T47D (cell line): Measurements from ENCODE around the gene NRP2.

Experiments used
- DNase-seq, 2 experiments: peaks; one replicate each; pipeline versions ENCODE4 v3.0.0 to v3.0.0-alpha.2; 2011 to 2012; ENCODE audit warnings: low read depth in 1 of 2, low spot score in 1 of 2
- JUND ChIP-seq: IDR thresholded peaks from 2 replicates; pipeline ENCODE4 v1.6.1; 2012; ENCODE audit warnings: low read depth
- in situ Hi-C: cut with HindIII; loops from 2 replicates; pipeline ENCODE4 v1.10.0; 2016; ENCODE audit warnings: low sequenced_read_pairs, low pct_unique_long_range_greater_than_20kb

NRP2 gene

DNA sequence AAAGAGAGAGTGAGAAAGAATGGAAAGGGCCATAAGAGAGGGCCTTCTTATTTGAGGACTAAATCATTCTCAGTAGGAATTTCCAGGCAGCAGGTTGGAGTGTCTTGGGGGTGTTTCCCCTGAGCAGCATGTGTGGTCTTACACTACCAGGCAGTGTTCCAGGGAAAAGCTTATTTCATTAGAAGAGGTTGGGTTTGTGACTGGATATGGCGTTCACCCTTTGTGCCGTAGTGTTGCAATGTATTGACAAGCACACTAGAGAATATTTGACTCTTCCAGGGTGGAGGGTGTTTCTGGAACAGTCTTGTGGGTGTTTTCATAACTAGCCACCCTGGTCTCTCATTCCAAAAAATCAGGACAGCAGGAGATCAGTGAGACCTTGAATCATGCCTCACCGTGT, 105.5 kb downstream of the NRP2 start:
- DNase-seq, result no peak
- in situ Hi-C loops, result no loop called here
- TF ChIP-seq JUND, result no peak

DNA sequence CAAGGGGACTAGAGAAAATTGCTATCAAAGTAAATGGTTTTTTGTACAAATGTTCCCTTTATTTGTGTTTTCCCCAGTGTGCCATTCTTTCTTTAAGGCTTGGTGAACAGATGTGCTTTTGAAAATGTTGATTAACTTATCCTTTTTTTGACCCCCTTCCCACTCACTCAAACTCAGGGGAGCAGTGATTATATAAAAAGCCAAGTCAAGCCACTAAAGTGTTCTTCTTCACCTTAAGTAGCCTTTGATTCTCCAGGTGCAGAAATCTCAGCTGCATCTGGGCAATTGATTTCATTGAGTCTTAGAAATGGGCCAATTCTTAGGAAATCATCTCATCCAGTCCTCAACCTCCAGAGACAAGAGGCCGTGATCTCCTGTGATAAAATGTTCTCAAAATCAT, 107.6 kb downstream of the NRP2 start:
- in situ Hi-C loops, result no loop called here
- no peak for DNase-seq
- TF ChIP-seq JUND, result no peak

DNA sequence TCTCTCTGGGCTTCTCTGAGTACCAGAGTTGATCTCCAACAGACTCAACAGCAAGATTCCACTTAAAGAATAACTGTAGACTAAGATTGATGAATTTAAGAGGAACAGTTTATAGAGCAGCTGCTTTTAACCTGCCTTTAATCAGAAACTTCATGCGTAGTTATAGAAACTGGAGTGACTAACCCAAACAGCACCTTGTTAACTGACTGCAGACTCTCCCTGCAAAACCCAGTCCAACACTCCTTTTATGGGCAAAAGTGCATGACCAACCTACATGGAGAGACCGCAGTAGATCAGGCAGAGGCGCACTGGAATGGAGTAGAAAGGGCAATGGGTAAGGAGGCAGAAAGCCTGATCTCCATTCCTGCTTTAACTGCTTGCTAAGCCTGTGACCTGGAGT, 110.6 kb downstream of the NRP2 start:
- no peak for TF ChIP-seq JUND

DNA sequence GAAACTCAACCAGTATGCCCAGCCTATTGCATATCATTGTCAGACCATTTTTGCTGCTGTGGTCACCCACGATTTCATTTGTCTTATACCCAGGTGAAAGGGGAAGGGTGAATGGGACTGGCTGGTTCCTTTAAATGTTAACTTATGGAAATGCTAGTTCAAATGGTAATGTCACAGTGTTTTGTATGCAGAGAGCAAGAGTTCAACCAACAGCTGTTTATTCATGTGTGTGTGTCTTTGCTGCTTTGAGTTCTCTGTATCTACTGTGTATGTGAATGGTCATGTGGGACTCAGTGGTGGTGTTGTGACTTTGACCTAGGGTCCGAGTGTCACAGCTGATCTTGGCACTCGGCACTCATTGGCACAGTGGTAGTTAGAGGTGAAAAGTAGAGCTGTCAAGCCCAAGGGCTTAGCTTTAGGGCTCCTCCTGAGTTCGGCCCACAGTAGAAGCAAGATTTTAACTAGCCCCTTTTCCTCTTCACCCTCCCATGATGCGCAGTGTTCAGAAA, 114.6 kb downstream of the NRP2 start:
- in situ Hi-C loops, result no loop called here
- no peak for DNase-seq
- TF ChIP-seq JUND, result no peak

More for the DNA sequence above, 110.6 kb downstream of the NRP2 start:
- no peak for DNase-seq
- in situ Hi-C loops, result no loop called here

DNA sequence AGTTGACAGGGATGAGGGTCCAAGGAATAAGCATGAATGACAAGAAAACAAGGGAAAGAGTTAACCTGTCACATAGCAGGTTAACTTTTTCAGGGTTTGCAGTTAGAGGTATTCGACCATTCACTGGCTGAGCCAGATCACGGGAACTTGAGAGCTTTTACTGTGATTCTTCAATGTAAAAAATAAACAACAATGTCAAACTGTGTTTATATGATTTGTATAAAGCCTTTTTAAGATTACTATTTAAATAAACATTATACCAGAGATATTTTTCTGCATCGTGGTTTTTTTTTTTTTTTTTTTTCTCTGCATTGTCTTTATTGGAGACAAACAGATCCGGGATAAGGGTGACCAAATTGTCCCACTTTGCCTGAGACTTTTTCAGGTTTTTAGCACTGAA, 115.6 kb downstream of the NRP2 start:
- in situ Hi-C loops, result no loop called here
- no peak for DNase-seq
- TF ChIP-seq JUND, result no peak

DNA sequence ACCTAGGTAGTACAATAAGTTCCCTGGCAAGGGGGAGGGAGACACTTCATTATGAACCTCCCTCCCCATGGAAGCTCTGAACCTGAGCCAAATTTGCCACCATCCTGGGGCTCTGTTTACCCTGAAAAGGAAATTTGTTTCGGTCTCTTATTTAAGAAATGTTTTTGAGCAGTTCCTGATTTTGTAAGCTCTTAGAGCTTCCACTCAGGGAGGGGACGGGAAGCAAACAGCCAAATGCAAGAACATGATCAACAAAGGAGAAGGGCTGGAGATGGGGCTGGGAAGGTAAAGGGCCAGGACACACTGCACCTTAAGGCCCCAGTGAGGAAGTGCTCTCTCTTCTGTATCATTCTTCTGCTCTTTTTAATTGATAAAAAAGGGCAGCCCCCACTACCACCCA, 117.9 kb downstream of the NRP2 start:
- in situ Hi-C loops, result no loop called here
- DNase-seq, result no peak
- no peak for TF ChIP-seq JUND

DNA sequence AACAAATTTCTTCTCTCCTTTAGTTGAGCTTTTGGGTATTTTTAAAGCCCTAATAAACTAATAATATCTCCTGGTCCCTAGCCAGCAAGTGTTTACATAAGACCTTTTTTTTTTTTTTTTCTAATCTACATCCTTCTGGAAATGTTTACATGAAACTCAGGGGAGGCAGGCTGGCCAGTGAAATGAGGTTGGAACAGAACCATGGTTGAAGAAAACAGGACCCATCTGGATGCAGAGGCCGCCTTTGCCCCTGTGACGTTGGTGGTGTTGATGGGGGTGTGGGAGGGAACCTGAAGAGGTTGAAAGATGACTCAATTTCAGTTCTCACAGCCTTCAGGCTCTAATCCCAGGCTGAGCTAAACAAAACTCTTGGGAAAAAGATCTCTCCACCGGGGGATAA, 118.5 kb downstream of the NRP2 start:
- in situ Hi-C loops, result no loop called here
- no peak for TF ChIP-seq JUND
- DNase-seq, result no peak

DNA sequence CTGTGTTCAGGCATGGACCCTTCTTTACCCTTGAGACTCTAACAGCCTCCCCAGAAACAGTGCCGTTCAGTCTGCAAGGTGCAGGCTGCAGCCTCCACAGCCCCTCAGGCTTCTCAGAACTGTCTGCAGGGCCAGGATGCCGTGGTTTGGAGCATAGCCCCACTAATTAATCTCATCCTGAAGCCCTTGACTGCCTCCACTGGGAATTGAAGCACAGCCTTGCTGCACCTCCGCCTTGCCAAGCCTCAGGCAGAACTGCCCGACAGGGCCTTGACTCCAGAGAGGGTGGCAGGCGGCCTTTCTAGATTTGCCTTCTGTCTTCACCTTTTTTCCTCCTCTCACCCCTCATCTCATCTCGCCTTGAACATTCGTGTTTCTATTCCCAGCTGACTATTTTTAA, 119.8 kb downstream of the NRP2 start:
- no peak for DNase-seq
- in situ Hi-C loops, result no loop called here
- no peak for TF ChIP-seq JUND

DNA sequence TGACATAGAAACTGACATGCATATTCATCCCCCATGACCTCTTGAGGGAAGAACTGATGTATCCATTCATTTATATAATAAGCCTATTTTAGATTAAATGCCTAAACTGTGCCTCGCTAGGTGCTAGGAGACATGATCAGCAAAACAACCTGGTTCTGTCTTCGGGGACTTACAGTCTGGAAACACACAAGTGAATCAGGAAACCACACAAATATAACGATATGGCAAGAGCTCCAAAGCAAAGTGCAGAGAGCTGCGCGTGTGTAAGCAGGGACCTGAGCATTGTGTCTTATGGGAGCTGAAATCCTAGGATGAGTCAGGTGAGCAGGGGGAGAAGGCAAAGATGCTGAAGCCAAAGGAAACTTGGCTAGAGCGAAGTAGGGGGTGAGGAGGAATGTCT, 120.6 kb downstream of the NRP2 start:
- DNase-seq, result no peak
- in situ Hi-C loops, result no loop called here
- TF ChIP-seq JUND, result no peak

DNA sequence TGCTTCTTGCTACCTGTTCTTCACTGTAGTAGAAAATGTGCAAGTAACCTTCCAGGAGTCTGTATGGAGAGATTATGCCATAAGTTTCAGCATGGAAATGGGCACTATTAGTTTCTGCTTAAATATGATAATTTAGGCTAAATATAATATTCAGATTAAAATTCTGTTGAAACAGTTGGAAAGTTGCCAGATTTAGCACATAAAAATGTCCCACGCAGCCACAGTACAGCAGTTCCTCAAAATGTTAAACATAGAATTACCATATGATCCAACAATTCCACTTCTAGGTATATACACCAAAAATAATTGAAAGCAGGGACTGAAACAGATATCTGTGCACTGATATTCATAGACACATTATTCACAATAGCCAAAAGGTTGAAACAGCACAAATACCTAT, 121.2 kb downstream of the NRP2 start:
- in situ Hi-C loops, result no loop called here
- no peak for TF ChIP-seq JUND
- DNase-seq, result no peak

DNA sequence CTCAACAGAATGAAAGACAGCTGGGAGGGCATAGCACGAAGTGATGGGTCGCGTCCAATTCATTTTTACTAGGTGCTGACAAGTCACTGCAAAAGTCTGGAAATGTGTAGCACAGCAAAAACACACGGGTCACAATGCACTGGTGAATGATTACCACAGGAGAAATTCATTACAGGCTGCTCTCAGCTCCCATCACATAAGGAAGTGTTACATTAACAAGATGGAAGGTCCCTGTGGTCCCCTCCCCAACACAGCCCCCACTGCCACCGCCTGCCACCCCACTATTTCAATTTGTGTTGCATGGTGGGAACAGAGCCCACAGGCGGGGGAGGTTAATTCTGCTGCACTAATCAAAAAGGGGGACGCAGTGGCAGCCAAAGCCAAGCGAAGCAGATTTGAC, 122.8 kb downstream of the NRP2 start:
- in situ Hi-C loops, result no loop called here
- no peak for DNase-seq
- no peak for TF ChIP-seq JUND

DNA sequence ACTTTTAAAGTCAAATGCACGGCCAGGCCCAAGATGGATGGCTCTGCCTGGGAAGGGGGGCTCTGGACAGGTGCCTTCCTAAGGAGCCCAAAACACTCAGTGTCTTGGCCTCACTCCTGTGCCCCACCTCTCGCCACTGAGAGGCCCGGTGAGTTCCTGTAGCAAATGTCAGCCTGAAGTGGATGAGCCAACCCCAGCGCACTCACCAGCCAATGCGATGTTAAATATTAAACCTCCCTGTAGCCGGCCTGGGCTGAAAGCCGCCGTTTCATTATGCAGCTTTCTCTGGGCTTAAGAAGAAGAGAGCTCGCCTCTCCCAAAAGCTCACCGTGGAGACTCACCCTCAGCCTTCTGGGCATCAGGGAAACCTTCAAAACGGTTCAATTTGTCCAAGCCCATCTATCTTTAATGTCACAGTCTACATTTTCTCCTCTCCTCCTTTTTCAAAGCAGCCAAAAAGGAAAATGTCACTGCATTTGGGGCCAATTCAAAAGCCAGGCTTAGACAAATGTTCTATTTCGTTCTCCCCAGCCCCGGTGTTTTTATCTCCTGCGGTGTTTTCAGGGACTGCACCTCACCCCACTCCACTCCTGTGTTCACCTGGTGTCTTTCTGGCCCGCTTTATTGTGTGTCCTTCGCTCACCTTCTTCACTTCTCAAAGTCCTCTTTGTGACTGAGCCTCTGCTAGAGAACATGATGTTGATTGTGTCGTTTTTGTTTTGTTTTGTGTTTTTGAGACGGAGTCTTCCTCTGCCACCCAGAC, 124.0 kb downstream of the NRP2 start:
- TF ChIP-seq JUND, result no peak
- in situ Hi-C loops, result no loop called here
- DNase-seq, result no peak

DNA sequence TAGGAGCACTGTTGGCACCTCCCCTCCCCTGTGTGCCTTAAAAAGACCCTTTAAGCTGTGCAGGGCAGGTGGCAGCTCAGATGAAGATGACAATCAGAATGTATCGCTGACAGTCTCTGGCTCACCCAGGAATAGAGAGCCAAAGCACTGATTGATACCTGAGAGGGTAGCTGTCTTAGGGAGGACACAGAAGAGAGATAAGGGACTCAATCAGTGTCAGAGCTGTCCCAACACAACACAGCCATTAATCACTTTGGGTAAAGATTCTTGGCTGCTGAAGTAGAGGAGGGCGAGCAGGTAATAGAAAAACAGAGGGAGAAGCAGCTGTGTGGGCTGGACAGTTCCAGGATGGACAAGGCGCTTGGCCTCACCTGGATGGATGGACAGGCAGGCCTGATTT, 124.9 kb downstream of the NRP2 start:
- in situ Hi-C loops, result no loop called here
- DNase-seq, result no peak
- no peak for TF ChIP-seq JUND

DNA sequence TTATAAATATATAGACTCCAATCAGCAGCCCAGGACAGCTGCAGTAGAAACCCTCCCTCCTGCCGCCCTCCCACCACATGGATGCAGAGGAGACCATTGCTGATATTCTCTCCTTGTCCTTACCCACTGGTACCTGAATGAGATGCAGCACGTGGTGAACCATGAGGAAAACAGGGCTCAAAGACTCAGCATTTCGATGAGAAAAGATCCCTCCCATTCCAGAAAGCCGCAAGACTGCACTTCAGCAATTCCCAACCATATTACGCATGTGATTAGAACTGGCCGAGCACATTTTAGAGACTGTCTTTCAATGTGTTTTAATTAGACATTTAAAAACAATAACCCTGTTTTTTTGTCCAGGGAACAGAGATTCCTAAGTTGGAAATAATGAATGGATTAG, 125.5 kb downstream of the NRP2 start:
- TF ChIP-seq JUND, result no peak
- no peak for DNase-seq
- in situ Hi-C loops, result no loop called here
